Vagina (tissue), 2 donors: ENCODE results near the gene PRSS23.

Source experiments
- CTCF ChIP-seq, 3 experiments: fragments of 450-650 bp in 2 of 3; fragments of 200-600 bp in 1 of 3; sonication (generic) in 1 of 3; IDR thresholded peaks; one replicate each; pipeline ENCODE4 v1.5.1; 2017 to 2019; ENCODE audit warnings: antibody characterized with exemption in 3 of 3, mild to moderate bottlenecking in 2 of 3, moderate library complexity in 2 of 3
- POLR2A ChIP-seq, 2 donors: fragments of 450-650 bp; IDR thresholded peaks; one replicate each; pipeline ENCODE4 v1.6.1; 2017; ENCODE audit warnings: antibody characterized with exemption in 2 of 2, mild to moderate bottlenecking in 2 of 2, moderate library complexity in 2 of 2
- POLR2AphosphoS5 ChIP-seq, 2 donors: sonication (generic); formaldehyde crosslinking; IDR thresholded peaks; one replicate each; pipeline ENCODE4 v1.9.0; 2017; ENCODE audit warnings: antibody characterized with exemption in 2 of 2, mild to moderate bottlenecking in 2 of 2, low read depth in 1 of 2; ENCODE audit not compliant: insufficient read depth in 1 of 2

GRCh38 chr11:86755146-86755545, 45.2 kb upstream of the PRSS23 start:
- no peak for TF ChIP-seq CTCF (IDR thresholded peaks at IDR 0.05)
- no peak for TF ChIP-seq POLR2A (IDR thresholded peaks at IDR 0.05)
- TF ChIP-seq POLR2AphosphoS5 (IDR thresholded peaks at IDR 0.05; ENCODE audit: insufficient read depth in 1 of 2, low read depth in 1 of 2), result no peak
